ENCODE results near the gene LSM4.

- TF ChIP-seq CTCF (IDR thresholded peaks at IDR 0.05) (no peak), POLR2AphosphoS5 (IDR thresholded peaks at IDR 0.05) (peak; percentile 78 to 82)
Observed at GRCh38 chr19:18317961-18318800, 4.7 kb downstream of the LSM4 start.
